Neural progenitor cell (in vitro differentiated cells): ENCODE data around the gene GNAZ. TPM values are rescaled to one million over a fixed set of nuclear protein-coding genes. Genes with fewer than 3 reads are reported as not detected.

Experiments used
- DNase-seq: peaks from one replicate; pipeline ENCODE4 v3.0.0-alpha.2; 2016; ENCODE audit warnings: low spot score
- H2AFZ ChIP-seq: fragments of 200-600 bp; sonication (generic); replicated peaks from 2 replicates; pipeline ENCODE4 v1.6.1; 2016; ENCODE audit warnings: antibody characterized with exemption
- H3F3A ChIP-seq: fragments of 200-600 bp; sonication (generic); 2 replicates; pipeline ENCODE4 v1.6.1; 2016; ENCODE audit warnings: antibody characterized with exemption, low read depth
- H3K27ac ChIP-seq: fragments of 200-600 bp; sonication (generic); 2 replicates; pipeline ENCODE4 v1.5.1; 2016; ENCODE audit warnings: mild to moderate bottlenecking
- H3K27me3 ChIP-seq: fragments of 200-600 bp; sonication (generic); 2 replicates; pipeline ENCODE4 v1.6.1; 2016; ENCODE audit warnings: mild to moderate bottlenecking, moderate library complexity
- H3K36me3 ChIP-seq: fragments of 200-600 bp; sonication (generic); 2 replicates; pipeline ENCODE4 v1.5.1; 2016
- H3K4me1 ChIP-seq: fragments of 200-600 bp; sonication (generic); 2 replicates; pipeline ENCODE4 v1.6.1; 2016; ENCODE audit warnings: mixed run types
- H3K4me2 ChIP-seq: fragments of 200-600 bp; sonication (generic); 2 replicates; pipeline ENCODE4 v1.6.1; 2016
- H3K4me3 ChIP-seq: fragments of 200-600 bp; sonication (generic); 2 replicates; pipeline ENCODE4 v1.5.1; 2016
- H3K79me2 ChIP-seq: fragments of 200-600 bp; sonication (generic); 2 replicates; pipeline ENCODE4 v1.6.1; 2016; ENCODE audit warnings: low read depth
- H3K9ac ChIP-seq: fragments of 200-600 bp; sonication (generic); 2 replicates; pipeline ENCODE4 v1.6.1; 2016
- H3K9me3 ChIP-seq: fragments of 200-600 bp; sonication (generic); 2 replicates; pipeline ENCODE4 v1.5.1; 2016; ENCODE audit warnings: low read depth
- H4K20me1 ChIP-seq: fragments of 200-600 bp; sonication (generic); 2 replicates; pipeline ENCODE4 v1.6.1; 2016; ENCODE audit warnings: low read depth
- H3K27ac Mint-ChIP-seq: 3 replicates; pipeline ENCODE4 v1.8.0; 2021; ENCODE audit warnings: mixed read lengths
- H3K27me3 Mint-ChIP-seq: 2 replicates; pipeline ENCODE4 v1.8.0; 2022; ENCODE audit warnings: low read depth, mild to moderate bottlenecking, inconsistent platforms, moderate library complexity, mixed read lengths; ENCODE audit not compliant: insufficient read depth
- H3K36me3 Mint-ChIP-seq: 3 replicates; pipeline ENCODE4 v1.8.0; 2021; ENCODE audit warnings: mixed read lengths
- H3K4me1 Mint-ChIP-seq: 3 replicates; pipeline ENCODE4 v1.8.0; 2021; ENCODE audit warnings: mixed read lengths
- H3K4me3 Mint-ChIP-seq: 3 replicates; pipeline ENCODE4 v1.8.0; 2021; ENCODE audit warnings: mild to moderate bottlenecking, moderate library complexity, mixed read lengths
- H3K9me3 Mint-ChIP-seq: 3 replicates; pipeline ENCODE4 v1.8.0; 2020; ENCODE audit warnings: mixed read lengths
- EZH2 ChIP-seq: fragments of 200-600 bp; sonication (generic); IDR thresholded peaks from 2 replicates; pipeline ENCODE4 v1.6.1; 2017; ENCODE audit warnings: antibody characterized with exemption, mild to moderate bottlenecking, moderate library complexity
- EZH2phosphoT487 ChIP-seq: fragments of 200-600 bp; sonication (generic); IDR thresholded peaks from 2 replicates; pipeline ENCODE4 v1.6.1; 2017; ENCODE audit warnings: antibody characterized with exemption
- total RNA-seq: library from RNA; depleted of rRNA; stranded (reverse); fragments of >200 nt; gene quantifications from 2 replicates; pipeline ENCODE4 v1.2.3, GENCODE V29; 2015; ENCODE audit warnings: low replicate concordance
- TF ChIP-seq, protein P1 (sequence below): fragments of 200-600 bp; sonication (generic); IDR thresholded peaks from 2 replicates; pipeline ENCODE4 v1.5.1; 2017; ENCODE audit warnings: antibody characterized with exemption, mild to moderate bottlenecking

The GNAZ gene
- total RNA-seq, 1 donor from 2014 or later = 16.5 TPM

DNA sequence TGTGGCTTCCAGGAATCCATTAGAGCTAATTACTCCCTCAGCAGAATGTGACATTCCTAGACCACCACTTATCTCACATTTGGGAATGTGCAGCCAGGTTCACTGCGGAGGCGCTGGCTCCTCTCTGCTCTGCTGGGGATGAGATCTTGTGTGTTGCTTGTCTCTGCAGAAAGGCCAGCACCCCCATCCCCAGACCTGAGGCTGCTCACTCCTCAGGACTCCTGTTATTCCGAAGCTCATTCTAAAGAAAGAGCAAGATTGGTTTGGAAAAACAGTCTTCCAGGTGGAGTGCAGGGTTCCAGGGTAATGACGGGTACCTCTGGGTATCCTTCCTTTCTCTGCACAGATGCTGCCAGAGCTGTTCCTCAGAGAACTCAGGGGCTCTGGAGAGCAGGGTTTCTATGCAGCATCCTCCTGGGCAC, 50.7 kb downstream of the GNAZ start:
- H3K27me3 ChIP-seq = no peaks in the 10 kb centered on the region

DNA sequence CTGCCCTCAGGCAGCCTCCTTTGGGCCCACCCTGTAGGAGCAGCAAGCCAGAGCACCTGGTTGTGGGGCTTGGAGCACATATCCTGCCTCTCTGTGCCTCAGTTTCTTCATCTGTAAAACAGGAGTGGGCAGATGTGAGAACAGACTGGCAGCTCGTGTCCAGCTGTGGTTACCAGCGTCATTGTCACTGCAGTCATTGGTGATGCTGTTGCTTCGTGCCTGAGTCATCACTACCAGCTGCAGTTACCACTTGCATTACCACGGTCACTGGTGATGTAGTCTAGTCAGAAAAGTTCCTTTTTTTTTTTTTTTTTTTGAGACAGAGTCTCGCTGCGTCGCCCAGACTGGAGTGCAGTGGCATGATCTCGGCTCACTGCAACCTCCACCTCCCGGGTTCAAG, 51.1 kb downstream of the GNAZ start:
- no peak overlapping the region for H3K4me3 Mint-ChIP-seq
- H3K79me2 ChIP-seq = no peaks in the 10 kb centered on the region
- H3K27me3 Mint-ChIP-seq = peaks cover 2% of the 10 kb centered on the region
- H2AFZ ChIP-seq = no peak overlapping the region
- H3K36me3 ChIP-seq = no peaks in the 10 kb centered on the region
- peaks cover 12% of the 10 kb centered on the region for H3K36me3 Mint-ChIP-seq
- peaks cover 9% of the 10 kb centered on the region for H3K4me1 Mint-ChIP-seq
- H3K4me1 ChIP-seq = no peaks in the 10 kb centered on the region
- H3K4me2 ChIP-seq = no peak overlapping the region
- no peaks in the 10 kb centered on the region for H3K9me3 Mint-ChIP-seq
- H3K27me3 ChIP-seq = no peaks in the 10 kb centered on the region
- H3F3A ChIP-seq = no peaks in the 10 kb centered on the region
- DNase-seq = no peak
- H3K27ac Mint-ChIP-seq = no peak overlapping the region
- H4K20me1 ChIP-seq = peaks cover 5% of the 10 kb centered on the region
- no peak overlapping the region for H3K27ac ChIP-seq
- no peaks in the 10 kb centered on the region for H3K9me3 ChIP-seq
- H3K4me3 ChIP-seq = no peak overlapping the region
- TF ChIP-seq, protein P1, sequence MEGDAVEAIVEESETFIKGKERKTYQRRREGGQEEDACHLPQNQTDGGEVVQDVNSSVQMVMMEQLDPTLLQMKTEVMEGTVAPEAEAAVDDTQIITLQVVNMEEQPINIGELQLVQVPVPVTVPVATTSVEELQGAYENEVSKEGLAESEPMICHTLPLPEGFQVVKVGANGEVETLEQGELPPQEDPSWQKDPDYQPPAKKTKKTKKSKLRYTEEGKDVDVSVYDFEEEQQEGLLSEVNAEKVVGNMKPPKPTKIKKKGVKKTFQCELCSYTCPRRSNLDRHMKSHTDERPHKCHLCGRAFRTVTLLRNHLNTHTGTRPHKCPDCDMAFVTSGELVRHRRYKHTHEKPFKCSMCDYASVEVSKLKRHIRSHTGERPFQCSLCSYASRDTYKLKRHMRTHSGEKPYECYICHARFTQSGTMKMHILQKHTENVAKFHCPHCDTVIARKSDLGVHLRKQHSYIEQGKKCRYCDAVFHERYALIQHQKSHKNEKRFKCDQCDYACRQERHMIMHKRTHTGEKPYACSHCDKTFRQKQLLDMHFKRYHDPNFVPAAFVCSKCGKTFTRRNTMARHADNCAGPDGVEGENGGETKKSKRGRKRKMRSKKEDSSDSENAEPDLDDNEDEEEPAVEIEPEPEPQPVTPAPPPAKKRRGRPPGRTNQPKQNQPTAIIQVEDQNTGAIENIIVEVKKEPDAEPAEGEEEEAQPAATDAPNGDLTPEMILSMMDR = no peak
- TF ChIP-seq EZH2 (no peak), EZH2phosphoT487 (no peak)
- no peak overlapping the region for H3K9ac ChIP-seq

More for the DNA sequence above, 50.7 kb downstream of the GNAZ start:
- Histone ChIP-seq H3K4me3 (no peak overlapping the region), H3K36me3 (no peaks in the 10 kb centered on the region), H3K27ac (no peak overlapping the region), H3K4me2 (no peak overlapping the region), H3F3A (no peaks in the 10 kb centered on the region), H2AFZ (no peak overlapping the region), H3K9me3 (no peaks in the 10 kb centered on the region), H3K4me1 (no peaks in the 10 kb centered on the region), H3K79me2 (no peaks in the 10 kb centered on the region), H3K9ac (no peak overlapping the region), H4K20me1 (peaks cover 8% of the 10 kb centered on the region)
- Mint-ChIP-seq H3K4me3 (no peak overlapping the region), H3K4me1 (peaks cover 5% of the 10 kb centered on the region), H3K9me3 (no peaks in the 10 kb centered on the region), H3K27ac (no peak overlapping the region), H3K27me3 (peaks cover 2% of the 10 kb centered on the region), H3K36me3 (peaks cover 8% of the 10 kb centered on the region)
- DNase-seq = no peak
- TF ChIP-seq EZH2 (no peak), EZH2phosphoT487 (no peak)
- TF ChIP-seq, protein P1 = no peak

DNA sequence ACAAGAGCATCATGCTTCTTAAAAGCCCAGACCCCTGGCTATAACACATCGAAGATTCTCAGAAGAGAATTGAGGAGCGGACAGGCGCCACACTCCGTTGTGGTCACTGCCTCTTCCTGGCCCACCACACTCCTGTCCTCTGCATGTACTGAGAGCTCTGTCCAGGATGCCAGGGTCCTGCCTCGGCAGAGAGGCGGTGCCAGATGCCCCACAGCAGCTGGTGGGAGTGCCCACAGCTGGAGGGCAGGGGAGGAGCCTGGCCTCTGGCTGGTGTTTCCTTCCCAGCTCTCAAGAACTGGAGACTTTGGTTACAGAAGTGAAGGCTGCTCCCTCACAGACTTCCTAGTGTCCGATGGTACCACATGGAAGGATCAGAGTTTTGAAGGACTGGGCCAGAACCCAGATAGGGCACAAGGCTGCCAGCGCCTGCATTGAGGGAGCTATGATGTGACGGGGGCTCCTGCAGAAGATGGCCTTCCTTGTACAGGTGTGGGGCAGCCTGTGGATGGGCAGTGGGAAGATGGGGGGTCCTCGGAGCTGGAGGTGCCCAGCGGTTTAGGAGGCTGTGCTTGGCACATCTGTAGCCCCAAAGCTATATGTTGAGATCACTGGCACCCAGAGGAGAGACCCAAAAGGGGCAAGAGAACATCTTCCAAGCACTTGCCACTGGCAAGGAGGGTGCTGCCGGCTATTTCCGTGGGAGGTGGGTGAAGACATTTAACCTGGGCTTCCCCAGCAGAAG, 52.1 kb downstream of the GNAZ start:
- no peaks in the 10 kb centered on the region for H3K79me2 ChIP-seq
- H3K9me3 ChIP-seq = no peaks in the 10 kb centered on the region
- TF ChIP-seq EZH2 = no peak
- TF ChIP-seq, protein P1 = no peak
- TF ChIP-seq EZH2phosphoT487 = no peak
- no peaks in the 10 kb centered on the region for H3F3A ChIP-seq
- H2AFZ ChIP-seq = no peak overlapping the region
- no peaks in the 10 kb centered on the region for H3K36me3 ChIP-seq
- DNase-seq = no peak
- H3K36me3 Mint-ChIP-seq = peaks cover 12% of the 10 kb centered on the region
- no peak overlapping the region for H3K27ac Mint-ChIP-seq
- no peak overlapping the region for H3K27ac ChIP-seq
- H3K4me3 Mint-ChIP-seq = no peak overlapping the region
- H3K9ac ChIP-seq = no peak overlapping the region
- no peak overlapping the region for H3K4me2 ChIP-seq
- no peaks in the 10 kb centered on the region for H4K20me1 ChIP-seq
- peaks cover 9% of the 10 kb centered on the region for H3K4me1 Mint-ChIP-seq
- peaks cover 2% of the 10 kb centered on the region for H3K27me3 Mint-ChIP-seq
- no peaks in the 10 kb centered on the region for H3K4me1 ChIP-seq
- no peak overlapping the region for H3K4me3 ChIP-seq
- H3K27me3 ChIP-seq = no peaks in the 10 kb centered on the region
- H3K9me3 Mint-ChIP-seq = no peaks in the 10 kb centered on the region
